Prostate gland (tissue), 2 donors: ENCODE results near the gene HIVEP3.

Source experiments
- POLR2A ChIP-seq: fragments of 450-650 bp; IDR thresholded peaks from one replicate; pipeline ENCODE4 v1.6.1; 2016; ENCODE audit warnings: antibody characterized with exemption, mild to moderate bottlenecking
- TF ChIP-seq, protein P1 (sequence below), 4 experiments: fragments of 200-600 bp in 2 of 4; fragments of 450-650 bp in 2 of 4; sonication (generic) in 2 of 4; IDR thresholded peaks; 1 replicate in 3 of 4; 2 replicates in 1 of 4; pipeline ENCODE4 v1.5.1; 2016 to 2019; ENCODE audit warnings: antibody characterized with exemption in 4 of 4, mild to moderate bottlenecking in 2 of 4, moderate library complexity in 2 of 4

DNA sequence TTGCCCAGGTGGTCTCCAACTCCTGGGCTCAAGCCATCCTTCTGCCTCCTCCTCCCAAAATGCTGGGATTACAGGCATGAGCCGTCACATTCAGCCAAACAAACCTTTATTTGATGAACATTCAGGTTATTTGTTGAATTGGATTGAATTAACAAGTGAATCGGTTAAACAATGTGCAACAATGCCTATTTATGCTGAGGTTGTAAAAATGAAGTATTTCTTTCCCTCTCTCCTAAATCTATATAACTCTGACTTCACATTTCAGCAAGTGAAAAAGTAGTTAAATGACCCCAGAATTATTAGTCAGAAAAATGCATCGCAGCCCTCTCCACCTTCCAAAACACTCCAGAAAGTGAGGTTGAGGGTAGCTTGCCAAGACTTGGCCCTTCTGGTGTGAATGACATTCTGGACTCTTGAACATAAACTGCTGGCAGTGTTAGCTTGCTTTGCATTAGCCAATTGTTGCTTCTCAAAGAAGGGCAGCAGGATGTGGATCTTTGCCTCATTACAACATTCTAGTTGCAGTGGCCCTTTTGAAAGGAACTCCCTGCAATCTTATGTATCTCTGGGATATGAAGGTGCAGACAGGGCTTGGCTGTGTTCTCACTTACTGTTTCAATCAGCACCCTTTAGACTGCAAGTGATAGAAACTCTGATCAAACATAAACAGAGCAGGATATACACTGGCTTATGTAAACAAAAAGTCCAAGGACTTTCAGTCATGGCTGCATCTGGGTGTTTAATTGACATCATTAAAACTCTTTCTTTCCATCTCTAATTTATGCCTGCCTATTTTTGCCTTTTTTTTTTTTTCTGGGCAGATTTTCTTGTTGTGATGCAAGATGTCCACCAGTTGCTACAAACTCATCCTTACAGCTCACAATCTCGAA is 456.7 kb downstream of the HIVEP3 start:
- TF ChIP-seq POLR2A, result no peak
- TF ChIP-seq, protein P1, sequence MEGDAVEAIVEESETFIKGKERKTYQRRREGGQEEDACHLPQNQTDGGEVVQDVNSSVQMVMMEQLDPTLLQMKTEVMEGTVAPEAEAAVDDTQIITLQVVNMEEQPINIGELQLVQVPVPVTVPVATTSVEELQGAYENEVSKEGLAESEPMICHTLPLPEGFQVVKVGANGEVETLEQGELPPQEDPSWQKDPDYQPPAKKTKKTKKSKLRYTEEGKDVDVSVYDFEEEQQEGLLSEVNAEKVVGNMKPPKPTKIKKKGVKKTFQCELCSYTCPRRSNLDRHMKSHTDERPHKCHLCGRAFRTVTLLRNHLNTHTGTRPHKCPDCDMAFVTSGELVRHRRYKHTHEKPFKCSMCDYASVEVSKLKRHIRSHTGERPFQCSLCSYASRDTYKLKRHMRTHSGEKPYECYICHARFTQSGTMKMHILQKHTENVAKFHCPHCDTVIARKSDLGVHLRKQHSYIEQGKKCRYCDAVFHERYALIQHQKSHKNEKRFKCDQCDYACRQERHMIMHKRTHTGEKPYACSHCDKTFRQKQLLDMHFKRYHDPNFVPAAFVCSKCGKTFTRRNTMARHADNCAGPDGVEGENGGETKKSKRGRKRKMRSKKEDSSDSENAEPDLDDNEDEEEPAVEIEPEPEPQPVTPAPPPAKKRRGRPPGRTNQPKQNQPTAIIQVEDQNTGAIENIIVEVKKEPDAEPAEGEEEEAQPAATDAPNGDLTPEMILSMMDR (IDR thresholded peaks at IDR 0.05), result no peak
